Body of pancreas (tissue), 4 donors: Measurements from ENCODE around the gene PLXNB3. TPM values are rescaled to one million over a fixed set of nuclear protein-coding genes. Genes with fewer than 3 reads are reported as not detected.
A peak's percentile ranks its signal among the peaks of the same experiment; 100 is the strongest.

Source experiments
- ATAC-seq: fragments of 150-250 bp; one replicate; pipeline ENCODE4 v1.9.1; 2016
- DNase-seq, 4 donors: peaks; one replicate each; pipeline ENCODE4 v3.0.0-alpha.2; 2019
- H3K27ac ChIP-seq, 4 donors: fragments of 200-600 bp; sonication (generic); 1 replicate in 3 of 4; 2 replicates in 1 of 4; pipeline versions ENCODE4 v1.5.1 to v1.6.1; 2016 to 2019; ENCODE audit warnings: mild to moderate bottlenecking in 1 of 4, mixed read lengths in 1 of 4, moderate library complexity in 1 of 4
- H3K27me3 ChIP-seq, 2 donors: fragments of 200-600 bp; sonication (generic); one replicate each; pipeline ENCODE4 v1.6.0; 2016; ENCODE audit warnings: mild to moderate bottlenecking in 1 of 2
- H3K36me3 ChIP-seq, 2 donors: fragments of 200-600 bp; sonication (generic); replicated peaks in 1 of 2; 2 replicates each; pipeline ENCODE4 v1.5.1; 2016; ENCODE audit warnings: low read depth in 2 of 2; ENCODE audit not compliant: insufficient read depth in 1 of 2
- H3K4me1 ChIP-seq: fragments of 200-600 bp; sonication (generic); one replicate; pipeline ENCODE4 v1.6.0; 2016
- H3K4me3 ChIP-seq, 2 donors: fragments of 200-600 bp; sonication (generic); 1 replicate in 1 of 2; 2 replicates in 1 of 2; pipeline ENCODE4 v1.5.1; 2016 to 2019
- H3K9me3 ChIP-seq, 3 donors: fragments of 200-600 bp; sonication (generic); 1 replicate in 2 of 3; 2 replicates in 1 of 3; pipeline ENCODE4 v1.5.1; 2016
- CTCF ChIP-seq, 7 experiments: fragments of 450-650 bp in 4 of 7; fragments of 200-600 bp in 3 of 7; sonication (generic) in 3 of 7; IDR thresholded peaks; one replicate each; pipeline ENCODE4 v1.5.1; 2016 to 2019; ENCODE audit warnings: antibody characterized with exemption in 7 of 7
- POLR2A ChIP-seq, 3 donors: fragments of 450-650 bp; IDR thresholded peaks; one replicate each; pipeline ENCODE4 v1.6.1; 2016; ENCODE audit warnings: antibody characterized with exemption in 3 of 3, mild to moderate bottlenecking in 2 of 3
- WGBS, 2 donors: methylation state at CpG; one replicate each; pipeline ENCODE4 v1.1.5; 2017; 5-methylcytosine and 5-hydroxymethylcytosine counted together
- intact Hi-C: fragments of 100-400 bp; cut with DNase I; formaldehyde crosslinking; loops from one replicate; pipeline ENCODE4 v1.15.1; 2023
- total RNA-seq, 2 donors: library from RNA; depleted of rRNA; stranded (reverse); fragments of >200 nt; gene quantifications; one replicate each; pipeline ENCODE4 v1.1.0, GENCODE V29; 2016

PLXNB3 gene
- total RNA-seq, 2 donors from 2014 or later, result 4.2 to 13.2 TPM

- intact Hi-C loops, result loop anchor here (5.0 kb wide), 1 partner anchor 175 kb away; the partner anchor contains the start of gene RENBP
- TF ChIP-seq CTCF (IDR thresholded peaks at IDR 0.05) (no peak), POLR2A (IDR thresholded peaks at IDR 0.05) (no peak)
- peaks cover 13% of the 10 kb centered on the region for H3K4me1 ChIP-seq
- no peak overlapping the region for H3K27ac ChIP-seq
- DNase-seq, result no peak
- no peaks in the 10 kb centered on the region for H3K27me3 ChIP-seq
- WGBS, 2 donors, result no CpG with 5 or more reads among the region's 20 CpGs
- H3K4me3 ChIP-seq, result no peak overlapping the region
- no peaks in the 10 kb centered on the region for H3K36me3 ChIP-seq
- ATAC-seq, result no peak
- H3K9me3 ChIP-seq, result no peaks in the 10 kb centered on the region
Observed at GRCh38 chrX:153767674-153768055, 3.6 kb downstream of the PLXNB3 start.

- Histone ChIP-seq H3K9me3 (no peaks in the 10 kb centered on the region), H3K27ac (no peak overlapping the region), H3K36me3 (no peaks in the 10 kb centered on the region), H3K4me1 (peaks cover 13% of the 10 kb centered on the region), H3K4me3 (no peak overlapping the region), H3K27me3 (no peaks in the 10 kb centered on the region)
- DNase-seq (peak in 1 of 4 donors; percentile 11), ATAC-seq (no peak)
- intact Hi-C loops, result loop anchor here (5.0 kb wide), 1 partner anchor 174 kb away; the partner anchor contains the start of gene RENBP
- no peak for TF ChIP-seq CTCF (IDR thresholded peaks at IDR 0.05)
- TF ChIP-seq POLR2A (IDR thresholded peaks at IDR 0.05), result no peak
- 94% methylated on average over 9 of the region's 22 CpGs; no CpG with 5 or more reads in 1 of the 2 donors for WGBS, 2 donors
Observed at GRCh38 chrX:153768311-153769157, 4.5 kb downstream of the PLXNB3 start.

GRCh38 chrX:153769158-153769864, 5.3 kb downstream of the PLXNB3 start:
- Histone ChIP-seq H3K27me3 (no peaks in the 10 kb centered on the region), H3K4me3 (no peak overlapping the region), H3K9me3 (no peaks in the 10 kb centered on the region), H3K4me1 (peaks cover 7% of the 10 kb centered on the region), H3K27ac (no peak overlapping the region), H3K36me3 (no peaks in the 10 kb centered on the region)
- 94 to 100% methylated on average over 2 to 16 of the region's 23 CpGs for WGBS, 2 donors
- ATAC-seq (no peak), DNase-seq (no peak)
- TF ChIP-seq POLR2A (IDR thresholded peaks at IDR 0.05) (no peak), CTCF (IDR thresholded peaks at IDR 0.05) (no peak)
- intact Hi-C loops, result loop anchor here (5.0 kb wide), 1 partner anchor 173 kb away; the partner anchor contains the start of gene RENBP

- WGBS, 2 donors, result 70 to 80% methylated on average over 2 to 9 of the region's 25 CpGs
- no peak for TF ChIP-seq CTCF (IDR thresholded peaks at IDR 0.05)
- intact Hi-C loops, result loop anchor here (5.0 kb wide), 1 partner anchor 172 kb away; the partner anchor contains the start of gene RENBP
Observed at GRCh38 chrX:153769865-153770600, 6.0 kb downstream of the PLXNB3 start.

More at GRCh38 chrX:153769865-153770600, 6.0 kb downstream of the PLXNB3 start:
- Histone ChIP-seq H3K9me3 (no peaks in the 10 kb centered on the region), H3K36me3 (no peaks in the 10 kb centered on the region), H3K27me3 (no peaks in the 10 kb centered on the region), H3K4me1 (peaks cover under 1% of the 10 kb centered on the region), H3K27ac (no peak overlapping the region), H3K4me3 (no peak overlapping the region)
- DNase-seq (no peak), ATAC-seq (no peak)
